ENCODE data around the gene CT45A9. TPM values are rescaled to one million over a fixed set of nuclear protein-coding genes. Genes with fewer than 3 reads are reported as not detected.
"Not testable (repeated sequence)": the region's sequence is repeated elsewhere in the genome, so short reads cannot be mapped to it uniquely, and the experiment has no call there.

Gene CT45A9
- total RNA-seq, 2 donors from 2014 or later = not detected

- no peak overlapping the region for H3K9ac ChIP-seq (ENCODE audit: low read depth in 2 of 2, low read length in 2 of 2)
- no peaks in the 10 kb centered on the region for H3K27me3 ChIP-seq
- no peak for DNase-seq
- no peak overlapping the region for H3K27ac ChIP-seq
- intact Hi-C loops (cut with DNase I) = no loop called here
- H3K4me3 ChIP-seq = no peak overlapping the region
- no peaks in the 10 kb centered on the region for H3K9me3 ChIP-seq
- no peaks in the 10 kb centered on the region for H3K36me3 ChIP-seq
- TF ChIP-seq, protein P1, sequence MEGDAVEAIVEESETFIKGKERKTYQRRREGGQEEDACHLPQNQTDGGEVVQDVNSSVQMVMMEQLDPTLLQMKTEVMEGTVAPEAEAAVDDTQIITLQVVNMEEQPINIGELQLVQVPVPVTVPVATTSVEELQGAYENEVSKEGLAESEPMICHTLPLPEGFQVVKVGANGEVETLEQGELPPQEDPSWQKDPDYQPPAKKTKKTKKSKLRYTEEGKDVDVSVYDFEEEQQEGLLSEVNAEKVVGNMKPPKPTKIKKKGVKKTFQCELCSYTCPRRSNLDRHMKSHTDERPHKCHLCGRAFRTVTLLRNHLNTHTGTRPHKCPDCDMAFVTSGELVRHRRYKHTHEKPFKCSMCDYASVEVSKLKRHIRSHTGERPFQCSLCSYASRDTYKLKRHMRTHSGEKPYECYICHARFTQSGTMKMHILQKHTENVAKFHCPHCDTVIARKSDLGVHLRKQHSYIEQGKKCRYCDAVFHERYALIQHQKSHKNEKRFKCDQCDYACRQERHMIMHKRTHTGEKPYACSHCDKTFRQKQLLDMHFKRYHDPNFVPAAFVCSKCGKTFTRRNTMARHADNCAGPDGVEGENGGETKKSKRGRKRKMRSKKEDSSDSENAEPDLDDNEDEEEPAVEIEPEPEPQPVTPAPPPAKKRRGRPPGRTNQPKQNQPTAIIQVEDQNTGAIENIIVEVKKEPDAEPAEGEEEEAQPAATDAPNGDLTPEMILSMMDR (IDR thresholded peaks at IDR 0.05) = no peak
- H3K4me1 ChIP-seq = no peaks in the 10 kb centered on the region
Observed at GRCh38 chrX:135890087-135890585, 18.5 kb upstream of the CT45A9 start.

DNA sequence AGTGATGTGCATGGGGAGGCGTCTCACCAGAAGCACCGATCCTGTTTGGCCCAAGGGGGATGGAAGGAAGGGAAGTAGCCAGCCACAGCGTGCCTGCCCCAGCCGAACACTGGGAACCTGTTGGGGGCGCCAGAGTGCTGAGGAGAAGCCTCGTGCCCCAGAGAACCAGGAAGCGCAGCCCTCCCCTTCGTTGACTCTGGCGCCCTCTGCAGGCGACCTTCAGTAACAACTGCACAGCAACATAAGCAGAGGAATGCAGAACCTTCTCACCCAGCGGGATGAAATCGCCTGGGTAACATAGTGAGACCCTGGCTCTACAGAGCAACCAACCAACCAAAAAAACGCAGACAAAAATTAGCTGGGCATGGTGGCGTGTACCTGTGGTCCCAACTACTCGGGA lies 17.4 kb upstream of the CT45A9 start:
- H3K27me3 ChIP-seq; intact Hi-C loops (cut with DNase I); DNase-seq; H3K4me1 ChIP-seq; H3K9ac ChIP-seq (ENCODE audit: low read depth in 2 of 2, low read length in 2 of 2); H3K36me3 ChIP-seq; H3K27ac ChIP-seq; H3K9me3 ChIP-seq; H3K4me3 ChIP-seq: not testable (repeated sequence)

GRCh38 chrX:135888230-135888629 lies 16.6 kb upstream of the CT45A9 start:
- H3K9ac ChIP-seq (ENCODE audit: low read depth in 2 of 2, low read length in 2 of 2); H3K4me3 ChIP-seq; DNase-seq; intact Hi-C loops (cut with DNase I); H3K27me3 ChIP-seq; H3K4me1 ChIP-seq; H3K27ac ChIP-seq; H3K9me3 ChIP-seq; H3K36me3 ChIP-seq: not testable (repeated sequence)

DNA sequence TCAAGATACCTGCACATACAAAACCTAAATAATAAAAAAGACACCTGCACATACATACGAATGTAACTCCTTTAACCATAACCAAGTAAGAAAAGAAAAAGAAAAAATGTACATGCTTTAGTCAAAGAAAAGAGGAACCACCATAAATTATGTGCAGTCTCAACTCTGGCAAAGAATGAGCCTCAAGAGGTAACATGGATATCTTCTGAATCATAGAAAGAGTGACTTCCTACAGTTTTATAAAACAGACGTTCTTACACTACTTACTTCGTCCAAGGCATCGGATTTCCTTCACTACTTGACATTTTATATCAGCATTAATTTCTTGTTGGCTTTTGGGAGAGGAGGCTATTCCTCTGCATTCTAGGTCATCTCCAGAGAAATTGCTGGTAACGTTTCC lies 11.1 kb upstream of the CT45A9 start:
- H3K27me3 ChIP-seq; H3K27ac ChIP-seq; intact Hi-C loops (cut with DNase I); H3K4me3 ChIP-seq; H3K4me1 ChIP-seq; H3K9me3 ChIP-seq; H3K36me3 ChIP-seq; H3K9ac ChIP-seq (ENCODE audit: low read depth in 2 of 2, low read length in 2 of 2); DNase-seq: not testable (repeated sequence)

GRCh38 chrX:135854438-135854837 lies 17.2 kb downstream of the CT45A9 start, which contains the start of gene CT45A8:
TSS of gene CT45A8 (minus strand) at chrX:135854538. CDS start at chrX:135850783, 3,755 bp downstream.
- H3K4me3 ChIP-seq; DNase-seq; H3K27ac ChIP-seq; H3K9me3 ChIP-seq; H3K36me3 ChIP-seq; H3K9ac ChIP-seq (ENCODE audit: low read depth in 2 of 2, low read length in 2 of 2); H3K27me3 ChIP-seq; H3K4me1 ChIP-seq; intact Hi-C loops (cut with DNase I): not testable (repeated sequence)

DNA sequence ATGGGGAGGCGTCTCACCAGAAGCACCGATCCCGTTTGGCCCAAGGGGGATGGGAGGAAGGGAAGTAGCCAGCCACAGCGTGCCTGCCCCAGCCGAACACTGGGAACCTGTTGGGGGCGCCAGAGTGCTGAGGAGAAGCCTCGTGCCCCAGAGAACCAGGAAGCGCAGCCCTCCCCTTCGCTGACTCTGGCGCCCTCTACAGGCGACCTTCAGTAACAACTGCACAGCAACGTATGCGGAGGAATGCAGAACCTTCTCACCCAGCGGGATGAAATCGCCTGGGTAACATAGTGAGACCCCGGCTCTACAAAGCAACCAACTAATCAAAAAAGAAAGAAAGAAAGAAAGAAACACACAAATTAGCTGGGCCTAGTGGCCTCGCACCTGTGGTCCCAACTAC lies 34.4 kb downstream of the CT45A9 start, which contains the start of gene CT45A7:
Gene CT45A7 (minus strand): TSS at position 101 of the 400 bp plus-strand sequence. CDS start 3,747 bp downstream, outside the sequence.
- H3K9me3 ChIP-seq; H3K27me3 ChIP-seq; H3K4me3 ChIP-seq; H3K4me1 ChIP-seq; H3K27ac ChIP-seq; H3K9ac ChIP-seq (ENCODE audit: low read depth in 2 of 2, low read length in 2 of 2); H3K36me3 ChIP-seq; DNase-seq; intact Hi-C loops (cut with DNase I): not testable (repeated sequence)

GRCh38 chrX:135819912-135820311 lies 51.7 kb downstream of the CT45A9 start, which contains the start of gene CT45A2:
TSS of gene CT45A2 (minus strand) at chrX:135820012. CDS start at chrX:135816265, 3,747 bp downstream.
- H3K27me3 ChIP-seq = not testable (repeated sequence)

More at GRCh38 chrX:135819912-135820311, 51.7 kb downstream of the CT45A9 start, which contains the start of gene CT45A2:
- H3K9ac ChIP-seq (ENCODE audit: low read depth in 2 of 2, low read length in 2 of 2); H3K4me3 ChIP-seq; H3K4me1 ChIP-seq; DNase-seq; H3K27ac ChIP-seq; H3K9me3 ChIP-seq; intact Hi-C loops (cut with DNase I); H3K36me3 ChIP-seq: not testable (repeated sequence)

Other genes starting within 250 kb of the CT45A9 start
- not detected for gene CT45A1, start 158.2 kb downstream of the CT45A9 start, total RNA-seq
- gene CT45A3, start 103.6 kb downstream of the CT45A9 start, total RNA-seq = not detected
- gene CT45A5, start 86.3 kb downstream of the CT45A9 start, total RNA-seq = not detected
- not detected for gene CT45A6, start 69.0 kb downstream of the CT45A9 start, total RNA-seq
- not detected for gene CT45A2, start 51.8 kb downstream of the CT45A9 start, total RNA-seq
- gene CT45A7, start 34.5 kb downstream of the CT45A9 start, total RNA-seq = not detected
- not detected for gene CT45A8, start 17.3 kb downstream of the CT45A9 start, total RNA-seq
- gene CT45A10, start 21.6 kb upstream of the CT45A9 start, total RNA-seq = under 1 TPM in 1 of 2 donors, not detected in 1; 0.49 TPM
- under 1 TPM in 1 of 2 donors, not detected in 1; 0.07 TPM for gene SAGE1, start 21.9 kb upstream of the CT45A9 start, total RNA-seq
- 10 to 100 TPM; 23.9 to 26.9 TPM for gene MMGT1, start 102.2 kb upstream of the CT45A9 start, total RNA-seq
- 10 to 100 TPM; 12.7 to 16.6 TPM for gene SLC9A6, start 113.6 kb upstream of the CT45A9 start, total RNA-seq